ENCODE results near the gene VWCE. TPM values are rescaled to one million over a fixed set of nuclear protein-coding genes. Genes with fewer than 3 reads are reported as not detected.
"Not testable (repeated sequence)": the region's sequence is repeated elsewhere in the genome, so short reads cannot be mapped to it uniquely, and the experiment has no call there.

The VWCE gene
- total RNA-seq, 1 experiment from 2014 or later: 20.6 TPM

- H2BK15ac ChIP-seq (ENCODE audit: low read depth, low read length); H2AK5ac ChIP-seq (ENCODE audit: insufficient read length, low read length); H3K23me2 ChIP-seq (ENCODE audit: insufficient read length, low read depth, low read length, poor library complexity, severe bottlenecking); H2BK5ac ChIP-seq (ENCODE audit: insufficient read length, low read length); H3K56ac ChIP-seq (ENCODE audit: insufficient read length, low read depth, low read length); H3K27ac Mint-ChIP-seq; H3K79me2 ChIP-seq (ENCODE audit: insufficient read depth, low read length); H3K79me1 ChIP-seq (ENCODE audit: insufficient read depth, low read depth, low read length, poor library complexity, severe bottlenecking); H3K4me3 Mint-ChIP-seq; H3K4me2 ChIP-seq (ENCODE audit: insufficient read depth, insufficient read length, low read length); H4K91ac ChIP-seq (ENCODE audit: insufficient read length, low read depth, low read length); H3K23ac ChIP-seq (ENCODE audit: insufficient read length, low read depth, low read length); H2BK120ac ChIP-seq (ENCODE audit: low read depth, low read length, poor library complexity, severe bottlenecking); H2BK20ac ChIP-seq (ENCODE audit: low read depth, low read length, poor library complexity, severe bottlenecking); H3T11ph ChIP-seq (ENCODE audit: low read length); H4K5ac ChIP-seq (ENCODE audit: insufficient read length, low read depth, low read length); H2BK12ac ChIP-seq (ENCODE audit: insufficient read length, low read depth, low read length); H4K8ac ChIP-seq (replicated peaks; ENCODE audit: insufficient read length, low read depth, low read length); H2AFZ ChIP-seq (ENCODE audit: low read length); H3K4ac ChIP-seq (ENCODE audit: low read depth, low read length); H4K20me1 ChIP-seq (ENCODE audit: control insufficient read depth, insufficient read depth, insufficient read length); H3K27ac ChIP-seq (ENCODE audit: insufficient read length, low read depth, low read length); H3K9me3 Mint-ChIP-seq; DNase-seq; H3K36me3 Mint-ChIP-seq (ENCODE audit: insufficient read depth in 1 of 3, low read depth in 3 of 3); H3K4me1 Mint-ChIP-seq; H3K14ac ChIP-seq (ENCODE audit: insufficient read depth, low read length); H3K9me3 ChIP-seq (ENCODE audit: control insufficient read depth, low read depth, low read length); H3K27me3 ChIP-seq (ENCODE audit: insufficient read depth, low read length); H3K9ac ChIP-seq (ENCODE audit: extremely low read depth, insufficient read length, low read length); H3K4me1 ChIP-seq (ENCODE audit: insufficient read depth, low read length); H3K18ac ChIP-seq (ENCODE audit: insufficient read length, low read depth, low read length); H3K27me3 Mint-ChIP-seq (ENCODE audit: low read depth): not testable (repeated sequence)
- WGBS (ENCODE audit: extremely low coverage, insufficient read length, low lambda C conversion rate): no CpG with 5 or more reads among the region's 10 CpGs
These were observed 68.5 kb downstream of the VWCE start for GRCh38 chr11:61226457-61227137.

GRCh38 chr11:61222692-61223091 lies 72.4 kb downstream of the VWCE start:
- not testable (repeated sequence) for H4K20me1 ChIP-seq (ENCODE audit: control insufficient read depth, insufficient read depth, insufficient read length); H3K4me1 ChIP-seq (ENCODE audit: insufficient read depth, low read length); H3K36me3 Mint-ChIP-seq (ENCODE audit: insufficient read depth in 1 of 3, low read depth in 3 of 3); H2BK15ac ChIP-seq (ENCODE audit: low read depth, low read length); H3K9me3 ChIP-seq (ENCODE audit: control insufficient read depth, low read depth, low read length); H2AK5ac ChIP-seq (ENCODE audit: insufficient read length, low read length); H3K23ac ChIP-seq (ENCODE audit: insufficient read length, low read depth, low read length); H3K9ac ChIP-seq (ENCODE audit: extremely low read depth, insufficient read length, low read length); H3K56ac ChIP-seq (ENCODE audit: insufficient read length, low read depth, low read length); H3K27me3 ChIP-seq (ENCODE audit: insufficient read depth, low read length); H4K5ac ChIP-seq (ENCODE audit: insufficient read length, low read depth, low read length); H2BK20ac ChIP-seq (ENCODE audit: low read depth, low read length, poor library complexity, severe bottlenecking); H3K4me2 ChIP-seq (ENCODE audit: insufficient read depth, insufficient read length, low read length); H2BK120ac ChIP-seq (ENCODE audit: low read depth, low read length, poor library complexity, severe bottlenecking); H3K4ac ChIP-seq (ENCODE audit: low read depth, low read length); H3K27ac ChIP-seq (ENCODE audit: insufficient read length, low read depth, low read length); H3K23me2 ChIP-seq (ENCODE audit: insufficient read length, low read depth, low read length, poor library complexity, severe bottlenecking); H4K91ac ChIP-seq (ENCODE audit: insufficient read length, low read depth, low read length); H4K8ac ChIP-seq (replicated peaks; ENCODE audit: insufficient read length, low read depth, low read length); H3K79me1 ChIP-seq (ENCODE audit: insufficient read depth, low read depth, low read length, poor library complexity, severe bottlenecking); H3K27ac Mint-ChIP-seq; H3K18ac ChIP-seq (ENCODE audit: insufficient read length, low read depth, low read length); H3K9me3 Mint-ChIP-seq; H3K79me2 ChIP-seq (ENCODE audit: insufficient read depth, low read length); DNase-seq; H2AFZ ChIP-seq (ENCODE audit: low read length); H3K4me1 Mint-ChIP-seq; H2BK5ac ChIP-seq (ENCODE audit: insufficient read length, low read length); H3K4me3 Mint-ChIP-seq; H3K14ac ChIP-seq (ENCODE audit: insufficient read depth, low read length); H3T11ph ChIP-seq (ENCODE audit: low read length); H3K27me3 Mint-ChIP-seq (ENCODE audit: low read depth); H2BK12ac ChIP-seq (ENCODE audit: insufficient read length, low read depth, low read length)
- no CpG with 5 or more reads among the region's 5 CpGs for WGBS (ENCODE audit: extremely low coverage, insufficient read length, low lambda C conversion rate)

All from H9 (cell line).